VCaP (cell line): ENCODE measurements around the gene CDKN2B-AS1.

Experiments used
- H3K27ac ChIP-seq: fragments of 450-650 bp; 2 replicates; pipeline ENCODE4 v1.5.1; 2017
- CTCF ChIP-seq: fragments of 450-650 bp; conservative IDR thresholded peaks from 2 replicates; pipeline ENCODE4 v1.5.1; 2017; ENCODE audit warnings: mild to moderate bottlenecking, moderate library complexity

CDKN2B-AS1 gene

GRCh38 chr9:22118810-22119521 lies 124.4 kb downstream of the CDKN2B-AS1 start:
- H3K27ac ChIP-seq, result no peak overlapping the region
- no peak for TF ChIP-seq CTCF

DNA sequence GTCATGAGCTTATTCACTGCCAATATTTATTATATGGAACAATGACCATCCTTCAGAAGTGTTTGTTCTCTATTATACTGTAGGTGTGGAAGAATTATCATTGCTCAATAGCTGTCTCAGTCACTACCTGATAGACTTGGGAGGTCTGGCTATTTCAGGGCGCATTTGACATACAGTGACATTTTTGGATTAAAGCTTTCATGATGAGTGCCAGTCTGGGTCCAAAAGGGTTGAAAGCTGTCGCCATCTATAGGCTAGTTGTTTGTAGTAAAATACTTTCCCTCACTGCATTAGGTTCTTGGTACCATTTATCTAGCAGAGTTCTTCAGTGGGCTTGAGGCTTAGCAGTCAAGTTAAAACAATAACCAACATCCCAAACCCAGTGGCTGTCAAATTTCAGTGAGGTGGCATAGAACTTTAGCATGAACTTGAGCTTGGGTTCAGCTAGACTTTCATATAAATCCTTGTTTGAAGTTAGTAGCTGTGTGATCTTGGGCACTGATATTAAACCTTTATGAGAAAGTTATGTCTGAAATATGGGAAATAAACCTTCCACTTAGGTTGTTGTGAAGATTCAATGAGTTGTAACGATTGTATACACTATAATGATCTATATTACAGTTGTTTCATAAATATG lies 125.0 kb downstream of the CDKN2B-AS1 start:
- TF ChIP-seq CTCF, result peak; percentile 76

GRCh38 chr9:22120159-22120549 lies 125.6 kb downstream of the CDKN2B-AS1 start:
- no peak overlapping the region for H3K27ac ChIP-seq
- TF ChIP-seq CTCF, result no peak

More for the DNA sequence above, 125.0 kb downstream of the CDKN2B-AS1 start:
- no peak overlapping the region for H3K27ac ChIP-seq

GRCh38 chr9:22120595-22120994 lies 126.0 kb downstream of the CDKN2B-AS1 start:
- H3K27ac ChIP-seq, result no peak overlapping the region
- no peak for TF ChIP-seq CTCF

GRCh38 chr9:22124263-22125011 lies 129.8 kb downstream of the CDKN2B-AS1 start:
- no peak overlapping the region; the same call in 1 of the 2 replicates for H3K27ac ChIP-seq
- no peak for TF ChIP-seq CTCF

- TF ChIP-seq CTCF, result no peak
- no peak overlapping the region for H3K27ac ChIP-seq
Observed at GRCh38 chr9:22129133-22129532, 134.5 kb downstream of the CDKN2B-AS1 start.

DNA sequence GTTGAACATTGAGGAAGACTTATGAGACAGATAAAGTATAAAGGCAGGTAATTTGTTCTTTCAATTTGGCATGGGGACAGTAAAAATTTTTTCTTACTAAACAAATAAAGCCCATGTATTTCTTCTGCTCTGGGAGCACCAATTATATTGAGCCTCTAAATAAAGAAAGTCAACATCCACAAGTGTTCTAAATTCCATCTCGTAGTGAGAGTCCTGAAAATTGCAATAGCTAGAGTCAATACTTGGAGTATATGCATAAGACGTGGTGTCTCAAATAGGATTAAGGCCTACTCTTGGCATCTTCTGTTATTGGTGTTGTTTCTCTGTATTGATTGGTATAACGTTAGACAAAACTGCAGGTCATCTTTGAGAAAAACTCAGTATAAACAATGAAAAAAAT lies 135.0 kb downstream of the CDKN2B-AS1 start:
- TF ChIP-seq CTCF, result no peak
- no peak overlapping the region for H3K27ac ChIP-seq
